Stimulated activated CD4-positive, alpha-beta T cell treated with anti-CD3 and anti-CD28 coated beads, Interleukin-12 subunit alpha, Interleukin-12 subunit beta, amount 100 ng/mL, for 24 hours (primary cell): ENCODE results near the gene MEAK7.

ENCODE experiments used
- DNase-seq, 2 experiments: peaks; one replicate each; pipeline ENCODE4 v3.0.0-alpha.2; 2020; ENCODE audit warnings: low read depth in 2 of 2

Gene MEAK7

GRCh38 chr16:84513123-84513522 is 8.7 kb upstream of the MEAK7 start:
- no peak for DNase-seq

- DNase-seq, result no peak
Measured at GRCh38 chr16:84511831-84512230, 7.4 kb upstream of the MEAK7 start.

- peak; percentile 55 to 82 for DNase-seq
Measured at GRCh38 chr16:84511180-84511800, 6.8 kb upstream of the MEAK7 start.

GRCh38 chr16:84509032-84509950 is 4.8 kb upstream of the MEAK7 start:
- no peak for DNase-seq

GRCh38 chr16:84508502-84508901 is 4.0 kb upstream of the MEAK7 start:
- no peak for DNase-seq

GRCh38 chr16:84507011-84507982 is 2.8 kb upstream of the MEAK7 start:
- no peak for DNase-seq

- no peak for DNase-seq
Measured at GRCh38 chr16:84505249-84506187, 1.1 kb upstream of the MEAK7 start.

GRCh38 chr16:84503751-84504395 is 586 bp downstream of the MEAK7 start:
- DNase-seq, result no peak

GRCh38 chr16:84502581-84502980 is 1.9 kb downstream of the MEAK7 start:
- no peak for DNase-seq

GRCh38 chr16:84502075-84502474 is 2.4 kb downstream of the MEAK7 start:
- no peak for DNase-seq

- DNase-seq, result no peak
Measured at GRCh38 chr16:84501077-84501735, 3.3 kb downstream of the MEAK7 start.

GRCh38 chr16:84500531-84500930 is 3.9 kb downstream of the MEAK7 start:
- DNase-seq, result no peak

- no peak for DNase-seq
Measured at GRCh38 chr16:84499638-84500037, 4.8 kb downstream of the MEAK7 start.

- no peak for DNase-seq
Measured at GRCh38 chr16:84498859-84499620, 5.4 kb downstream of the MEAK7 start.

GRCh38 chr16:84498223-84498610 is 6.2 kb downstream of the MEAK7 start:
- no peak for DNase-seq

GRCh38 chr16:84497418-84498222 is 6.8 kb downstream of the MEAK7 start:
- DNase-seq, result no peak

GRCh38 chr16:84496991-84497390 is 7.5 kb downstream of the MEAK7 start:
- no peak for DNase-seq

- no peak for DNase-seq
Measured at GRCh38 chr16:84495506-84495905, 9.0 kb downstream of the MEAK7 start.
